ENCODE results near the gene PLPP6. TPM values are rescaled to one million over a fixed set of nuclear protein-coding genes. Genes with fewer than 3 reads are reported as not detected.

Gene PLPP6
- total and polyA plus RNA-seq, 2 of the 8 experiments (the other 6 are each of a cell fraction or from before 2014, with no cell fraction given) = 11.8 to 13.3 TPM

- TF ChIP-seq BCL11A (IDR thresholded peaks at IDR 0.05; ENCODE audit: low read depth in 2 of 2, low read length in 2 of 2) = no peak
- TF ChIP-seq CTBP2 (IDR thresholded peaks at IDR 0.05; ENCODE audit: borderline replicate concordance, insufficient read depth, insufficient read length, low read length) = no peak
- TF ChIP-seq EGR1 (IDR thresholded peaks at IDR 0.05; ENCODE audit: borderline replicate concordance, low read depth, low read length) = no peak
- no peak for TF ChIP-seq CHD7 (IDR thresholded peaks at IDR 0.05; ENCODE audit: insufficient replicate concordance, low read length)
- TF ChIP-seq TAF1 (IDR thresholded peaks at IDR 0.05; ENCODE audit: low read depth, low read length) = no peak
- no peak for TF ChIP-seq RBBP5 (IDR thresholded peaks at IDR 0.05; ENCODE audit: borderline replicate concordance, low read depth, low read length)
- no peak for TF ChIP-seq SP1 (IDR thresholded peaks at IDR 0.05; ENCODE audit: low read depth, low read length)
Observed at GRCh38 chr9:4615778-4616177, 46.3 kb upstream of the PLPP6 start (continued).

Measured in H1 (cell line).